ENCODE results near the gene IFITM5. TPM values are rescaled to one million over a fixed set of nuclear protein-coding genes. Genes with fewer than 3 reads are reported as not detected.
A peak's percentile ranks its signal among the peaks of the same experiment; 100 is the strongest.
"Not testable (repeated sequence)": the region's sequence is repeated elsewhere in the genome, so short reads cannot be mapped to it uniquely, and the experiment has no call there.

IFITM5 gene
- total RNA-seq, 1 donor from 2014 or later, result not detected

GRCh38 chr11:289712-290620, 9.4 kb downstream of the IFITM5 start:
- Mint-ChIP-seq H3K27me3 (ENCODE audit: low read depth) (no peaks in the 10 kb centered on the region), H3K4me3 (ENCODE audit: unreplicated experiment) (peak overlapping the region; percentile 67), H3K4me1 (ENCODE audit: low read depth) (peaks cover 16% of the 10 kb centered on the region), H3K27ac (ENCODE audit: unreplicated experiment) (no peak overlapping the region), H3K9me3 (ENCODE audit: low read depth) (no peaks in the 10 kb centered on the region), H3K36me3 (ENCODE audit: low read depth) (peaks cover 9% of the 10 kb centered on the region)
- no peak for TF ChIP-seq CTCF (IDR thresholded peaks at IDR 0.05)
- DNase-seq (ENCODE audit: low spot score), result peak; percentile 85

GRCh38 chr11:289398-289711, 10.0 kb downstream of the IFITM5 start:
- TF ChIP-seq CTCF (IDR thresholded peaks at IDR 0.05), result no peak
- DNase-seq (ENCODE audit: low spot score), result no peak
- Mint-ChIP-seq H3K36me3 (ENCODE audit: low read depth) (peaks cover 9% of the 10 kb centered on the region), H3K27me3 (ENCODE audit: low read depth) (no peaks in the 10 kb centered on the region), H3K4me3 (ENCODE audit: unreplicated experiment) (peak overlapping the region; percentile 67), H3K4me1 (ENCODE audit: low read depth) (peaks cover 16% of the 10 kb centered on the region), H3K9me3 (ENCODE audit: low read depth) (no peaks in the 10 kb centered on the region), H3K27ac (ENCODE audit: unreplicated experiment) (peak overlapping the region; percentile 22)

DNA sequence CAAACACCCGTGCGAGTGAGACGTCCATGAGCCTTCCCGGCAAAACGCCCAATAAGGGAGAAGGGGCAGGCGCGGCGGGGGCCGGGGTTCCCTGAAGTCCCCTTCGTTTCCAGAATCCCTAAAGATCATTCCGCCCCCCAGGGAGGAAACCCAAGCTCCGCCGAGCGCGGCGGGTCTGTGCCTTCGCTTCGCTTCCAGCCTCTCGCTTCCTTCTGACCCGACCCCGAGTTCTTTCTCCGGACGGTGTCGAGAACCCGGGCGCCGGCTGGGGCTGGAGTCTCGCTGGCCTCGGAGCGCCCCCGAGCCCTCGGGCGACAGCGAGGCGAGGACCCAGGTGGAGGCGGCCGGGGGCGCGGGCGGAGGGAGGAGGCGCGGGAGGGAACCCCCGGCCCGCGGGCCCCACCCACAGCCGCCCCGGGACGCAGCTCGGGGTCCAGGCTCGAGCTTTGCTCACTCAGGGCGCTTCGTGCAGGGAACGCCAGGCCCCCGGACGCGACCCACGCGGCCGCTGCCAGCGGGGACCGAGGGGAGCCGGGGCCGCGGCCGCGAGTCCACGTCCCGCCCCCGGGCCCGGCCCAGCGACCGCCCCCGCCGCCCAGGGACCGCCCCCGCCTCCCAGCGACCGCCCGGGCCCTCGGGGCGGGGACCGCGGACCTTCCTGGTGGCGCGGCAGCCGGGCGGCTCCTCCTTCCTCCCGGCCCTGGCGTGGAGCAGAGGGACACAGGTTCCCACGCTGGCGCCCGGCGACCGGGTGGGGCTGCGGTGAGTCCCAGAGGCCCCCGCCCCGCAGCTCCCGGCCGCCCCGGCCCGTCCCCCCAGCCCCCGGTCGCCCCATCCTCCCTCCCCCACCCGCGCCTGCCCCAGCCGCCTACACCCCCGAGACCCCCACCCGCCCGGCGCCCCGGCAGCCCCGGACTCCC, 10.6 kb downstream of the IFITM5 start, which contains the start of gene PGGHG:
Gene PGGHG (plus strand): TSS at position 649 of the 920 bp plus-strand sequence. CDS start 691 bp downstream, outside the sequence.
- H3K9me3 Mint-ChIP-seq (ENCODE audit: low read depth), result no peaks in the 10 kb centered on the region
- peak within 1 kb of the TSS; percentile 22 for H3K27ac Mint-ChIP-seq (ENCODE audit: unreplicated experiment)
- no peaks in the 10 kb centered on the region for H3K27me3 Mint-ChIP-seq (ENCODE audit: low read depth)
- TF ChIP-seq CTCF (IDR thresholded peaks at IDR 0.05), result no peak
- peaks cover 7% of the 10 kb centered on the region for H3K36me3 Mint-ChIP-seq (ENCODE audit: low read depth)
- peaks cover 16% of the 10 kb centered on the region for H3K4me1 Mint-ChIP-seq (ENCODE audit: low read depth)
- DNase-seq (ENCODE audit: low spot score), result peak; percentile 72
- peak within 1 kb of the TSS; percentile 69 for H3K4me3 Mint-ChIP-seq (ENCODE audit: unreplicated experiment)

DNA sequence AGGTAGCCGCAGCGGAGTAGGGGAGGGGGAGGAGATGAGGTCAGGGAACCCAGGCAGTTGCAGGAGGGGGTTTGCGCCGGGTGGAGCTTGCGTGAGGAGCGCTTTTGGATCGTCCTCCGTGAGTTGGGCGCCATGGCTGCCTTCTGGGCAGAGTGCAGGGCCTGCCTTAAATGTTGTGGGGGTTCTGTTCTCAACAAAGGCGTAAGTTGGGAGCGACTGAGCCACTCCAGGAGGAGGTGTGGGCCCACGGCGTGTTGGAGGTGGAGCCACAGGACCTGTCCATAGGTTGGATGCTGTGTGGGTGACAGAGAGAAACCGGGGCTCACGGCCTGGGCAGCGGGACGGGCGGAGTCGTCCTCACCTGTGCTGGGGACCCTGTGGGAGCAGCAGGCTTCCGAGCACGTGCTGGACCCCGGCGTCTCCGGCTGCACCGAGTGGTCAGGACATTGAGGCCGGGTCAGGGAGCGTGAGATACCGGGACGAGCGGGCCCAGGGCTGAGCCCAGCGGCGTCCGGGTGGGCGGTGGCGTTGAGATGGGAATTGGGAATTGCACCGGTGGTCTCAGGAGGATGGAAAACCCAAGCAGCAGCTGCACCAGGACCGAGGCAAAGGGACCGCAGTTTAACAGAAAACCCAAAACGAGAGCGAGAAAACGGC, 11.4 kb downstream of the IFITM5 start:
- DNase-seq (ENCODE audit: low spot score), result peak; percentile 90
- TF ChIP-seq CTCF (IDR thresholded peaks at IDR 0.05), result no peak
- Mint-ChIP-seq H3K36me3 (ENCODE audit: low read depth) (peaks cover 6% of the 10 kb centered on the region), H3K27me3 (ENCODE audit: low read depth) (no peaks in the 10 kb centered on the region), H3K4me1 (ENCODE audit: low read depth) (peaks cover 16% of the 10 kb centered on the region), H3K9me3 (ENCODE audit: low read depth) (no peaks in the 10 kb centered on the region), H3K27ac (ENCODE audit: unreplicated experiment) (no peak overlapping the region), H3K4me3 (ENCODE audit: unreplicated experiment) (peak overlapping the region; percentile 69)

GRCh38 chr11:286977-287820, 12.1 kb downstream of the IFITM5 start:
- not testable (repeated sequence) for H3K27me3 Mint-ChIP-seq (ENCODE audit: low read depth); H3K9me3 Mint-ChIP-seq (ENCODE audit: low read depth); H3K27ac Mint-ChIP-seq (ENCODE audit: unreplicated experiment); H3K36me3 Mint-ChIP-seq (ENCODE audit: low read depth)
- peak; percentile 42 for DNase-seq (ENCODE audit: low spot score)
- peak overlapping the region; percentile 48 for H3K4me3 Mint-ChIP-seq (ENCODE audit: unreplicated experiment)
- H3K4me1 Mint-ChIP-seq (ENCODE audit: low read depth), result peaks cover 16% of the 10 kb centered on the region

All from chondrocyte (in vitro differentiated cells).